Measurements from ENCODE around the gene SMC4.

- no peak for TF ChIP-seq CTCF (conservative IDR thresholded peaks at IDR 0.05; ENCODE audit: low read depth, low read length)
- no peak for TF ChIP-seq EZH2 (IDR thresholded peaks at IDR 0.05; ENCODE audit: low read length, unreplicated experiment)
Observed at GRCh38 chr3:160459450-160459970, 60.1 kb downstream of the SMC4 start.
